Naive thymus-derived CD4-positive, alpha-beta T cell (primary cell): ENCODE data around the gene NACC1. TPM values are rescaled to one million over a fixed set of nuclear protein-coding genes. Genes with fewer than 3 reads are reported as not detected.

Source experiments
- ATAC-seq: fragments of 150-1000 bp; cut with Tn5 transposase; 2 replicates; pipeline ENCODE4 v1.10.0; 2021; ENCODE audit warnings: mild to moderate bottlenecking, moderate library complexity
- CTCF ChIA-PET: fragments of 350-600 bp; sonication (Branson Sonifier 250); formaldehyde crosslinking; loops from one replicate; lab custom pipeline; 2021; ENCODE audit warnings: antibody characterized with exemption; lab: Charles Lee
- POLR2A ChIA-PET: fragments of 350-600 bp; sonication (Branson Sonifier 250); formaldehyde crosslinking; loops from one replicate; lab custom pipeline; 2021; ENCODE audit warnings: antibody characterized with exemption, inconsistent platforms; lab: Charles Lee
- DNase-seq, 9 donors: peaks; one replicate each; pipeline versions ENCODE4 v3.0.0 to v3.0.0-alpha.2; 2020 to 2022; ENCODE audit warnings: mixed read lengths in 1 of 9
- H3K27ac ChIP-seq: one replicate; pipeline ENCODE4 v1.7.0; 2013; ENCODE audit warnings: mild to moderate bottlenecking, low read depth, low read length, moderate library complexity
- H3K27me3 ChIP-seq, 2 donors: one replicate each; pipeline ENCODE4 v1.7.0; 2013; ENCODE audit warnings: low read length in 2 of 2, mild to moderate bottlenecking in 2 of 2, moderate library complexity in 2 of 2; ENCODE audit not compliant: control insufficient read depth in 2 of 2, insufficient read depth in 2 of 2
- H3K36me3 ChIP-seq, 3 experiments: 1 replicate in 2 of 3; 2 replicates in 1 of 3; pipeline ENCODE4 v1.7.0; 2013; ENCODE audit warnings: low read length in 3 of 3, mild to moderate bottlenecking in 3 of 3, moderate library complexity in 1 of 3; ENCODE audit not compliant: insufficient read depth in 3 of 3, control insufficient read depth in 2 of 3
- H3K4me1 ChIP-seq, 2 donors: one replicate each; pipeline ENCODE4 v1.7.0; 2013; ENCODE audit warnings: low read length in 2 of 2, mild to moderate bottlenecking in 2 of 2, moderate library complexity in 1 of 2; ENCODE audit not compliant: control insufficient read depth in 2 of 2, insufficient read depth in 2 of 2
- H3K4me3 ChIP-seq: 2 replicates; pipeline ENCODE4 v1.7.0; 2013; ENCODE audit warnings: mild to moderate bottlenecking, low read length
- H3K9me3 ChIP-seq, 3 experiments: 1 replicate in 2 of 3; 2 replicates in 1 of 3; pipeline ENCODE4 v1.7.0; 2013; ENCODE audit warnings: low read length in 3 of 3; ENCODE audit not compliant: control insufficient read depth in 2 of 3
- H3K27ac Mint-ChIP-seq, 9 donors: one replicate each; pipeline ENCODE4 v1.8.0; 2020 to 2022; ENCODE audit warnings: mixed read lengths in 9 of 9, mild to moderate bottlenecking in 8 of 9, moderate library complexity in 5 of 9, inconsistent platforms in 2 of 9
- H3K27me3 Mint-ChIP-seq, 5 donors: one replicate each; pipeline ENCODE4 v1.8.0; 2021 to 2022; ENCODE audit warnings: mixed read lengths in 5 of 5, mild to moderate bottlenecking in 1 of 5
- H3K36me3 Mint-ChIP-seq, 5 donors: one replicate each; pipeline ENCODE4 v1.8.0; 2020 to 2022; ENCODE audit warnings: mixed read lengths in 5 of 5, mild to moderate bottlenecking in 3 of 5, inconsistent platforms in 1 of 5
- H3K4me1 Mint-ChIP-seq, 7 donors: one replicate each; pipeline ENCODE4 v1.8.0; 2020 to 2022; ENCODE audit warnings: mixed read lengths in 7 of 7, mild to moderate bottlenecking in 3 of 7, inconsistent platforms in 1 of 7
- H3K4me3 Mint-ChIP-seq, 10 donors: one replicate each; pipeline ENCODE4 v1.8.0; 2020 to 2022; ENCODE audit warnings: mild to moderate bottlenecking in 10 of 10, mixed read lengths in 10 of 10, moderate library complexity in 6 of 10, inconsistent platforms in 2 of 10
- H3K9me3 Mint-ChIP-seq, 11 donors: one replicate each; pipeline ENCODE4 v1.8.0; 2020 to 2022; ENCODE audit warnings: mixed read lengths in 11 of 11, mild to moderate bottlenecking in 4 of 11, inconsistent platforms in 1 of 11, moderate library complexity in 1 of 11
- intact Hi-C, 2 donors: fragments of 100-400 bp; cut with micrococcal nuclease; formaldehyde crosslinking; loops; one replicate each; pipeline ENCODE4 v1.15.1; 2023
- polyA plus RNA-seq, 2 donors: library from polyadenylated mRNA; unstranded; fragments of 300-500 nt; fragmentation: Illumina TruSeq; gene quantifications; one replicate each; pipeline ENCODE4 v1.2.3, GENCODE V29; 2021
- total RNA-seq, 6 experiments: library from RNA in 5 of 6; stranded (reverse) in 5 of 6; gene quantifications; 1 replicate in 5 of 6; 2 replicates in 1 of 6; pipeline ENCODE4 v1.2.3 and lab custom pipeline; 2021 to 2026

NACC1 gene
- total and polyA plus RNA-seq, 7 experiments from 2014 or later = 1.7 to 72.7 (median 20.7) TPM

DNA sequence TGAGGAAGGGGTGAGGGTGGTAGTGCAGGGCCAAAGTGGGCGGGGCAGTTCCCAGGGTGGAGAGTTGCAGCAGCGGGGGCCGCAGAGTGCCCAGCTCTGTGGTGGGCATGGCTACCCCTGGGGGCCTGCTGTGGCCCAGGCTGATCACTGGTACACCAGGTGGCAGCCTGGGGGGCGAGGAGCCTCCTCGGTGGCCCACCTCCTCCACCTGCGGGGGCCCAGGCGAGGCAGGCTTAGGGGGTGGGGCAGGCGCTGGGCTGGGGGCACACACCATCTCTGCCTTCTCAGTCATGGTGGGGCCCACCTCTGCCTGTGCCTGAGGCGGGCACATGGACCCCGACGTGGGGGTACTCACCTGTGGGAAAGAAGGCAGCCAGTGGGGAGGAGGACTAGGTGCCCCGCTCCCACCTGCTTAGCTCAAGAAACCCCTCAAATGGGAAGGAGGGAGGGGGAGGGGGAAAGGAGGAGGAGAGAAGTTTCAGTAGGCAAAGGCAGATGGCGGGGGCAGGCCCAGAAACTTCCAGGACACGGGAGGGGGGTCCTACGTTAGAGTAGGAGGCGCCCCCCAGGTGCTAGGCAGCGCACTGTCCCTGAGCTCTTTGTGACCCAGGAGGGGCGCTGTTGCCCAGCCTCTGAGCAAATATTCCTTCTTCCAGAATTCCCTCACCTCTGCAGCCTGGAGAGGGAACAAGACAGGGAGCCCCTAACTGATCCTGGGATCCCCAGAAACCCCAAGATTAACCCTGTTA lies 17.0 kb upstream of the NACC1 start:
- POLR2A ChIA-PET = interaction anchor here (0.5 to 3.5 kb wide), 8 partner anchors 13 to 308 kb away, joined by 3 to 19 read pairs (median 7); partner anchors contain the start of genes NACC1 and TRMT1
- H3K27ac Mint-ChIP-seq = peak overlapping the region in 7 of 9 donors; percentile 21 to 98 (median 76)
- intact Hi-C loops = no loop called here
- H3K4me1 Mint-ChIP-seq = peaks cover 8 to 62% (median 48%) of the 10 kb centered on the region in 7 donors
- CTCF ChIA-PET = interaction anchor here (1.8 kb wide), 1 partner anchor 135 kb away, joined by 4 read pairs; no protein-coding TSS in a partner anchor
- DNase-seq = no peak
- H3K4me1 ChIP-seq = peaks cover 67% of the 10 kb centered on the region in 2 donors
- peaks cover 3 to 22% (median 14%) of the 10 kb centered on the region in 5 donors for H3K27me3 Mint-ChIP-seq
- H3K36me3 Mint-ChIP-seq = peaks cover 0 to 7% (median 0%) of the 10 kb centered on the region in 5 donors
- H3K9me3 Mint-ChIP-seq = peaks cover 0 to 4% (median 0%) of the 10 kb centered on the region in 11 donors
- peak overlapping the region; percentile 71 to 93 (median 84) for H3K4me3 Mint-ChIP-seq
- H3K27ac ChIP-seq = peak overlapping the region; percentile 67
- ATAC-seq = no peak
- no peaks in the 10 kb centered on the region for H3K9me3 ChIP-seq
- H3K27me3 ChIP-seq = peaks cover 0 to 6% of the 10 kb centered on the region in 2 donors
- no peaks in the 10 kb centered on the region for H3K36me3 ChIP-seq
- H3K4me3 ChIP-seq = peak overlapping the region; percentile 63

DNA sequence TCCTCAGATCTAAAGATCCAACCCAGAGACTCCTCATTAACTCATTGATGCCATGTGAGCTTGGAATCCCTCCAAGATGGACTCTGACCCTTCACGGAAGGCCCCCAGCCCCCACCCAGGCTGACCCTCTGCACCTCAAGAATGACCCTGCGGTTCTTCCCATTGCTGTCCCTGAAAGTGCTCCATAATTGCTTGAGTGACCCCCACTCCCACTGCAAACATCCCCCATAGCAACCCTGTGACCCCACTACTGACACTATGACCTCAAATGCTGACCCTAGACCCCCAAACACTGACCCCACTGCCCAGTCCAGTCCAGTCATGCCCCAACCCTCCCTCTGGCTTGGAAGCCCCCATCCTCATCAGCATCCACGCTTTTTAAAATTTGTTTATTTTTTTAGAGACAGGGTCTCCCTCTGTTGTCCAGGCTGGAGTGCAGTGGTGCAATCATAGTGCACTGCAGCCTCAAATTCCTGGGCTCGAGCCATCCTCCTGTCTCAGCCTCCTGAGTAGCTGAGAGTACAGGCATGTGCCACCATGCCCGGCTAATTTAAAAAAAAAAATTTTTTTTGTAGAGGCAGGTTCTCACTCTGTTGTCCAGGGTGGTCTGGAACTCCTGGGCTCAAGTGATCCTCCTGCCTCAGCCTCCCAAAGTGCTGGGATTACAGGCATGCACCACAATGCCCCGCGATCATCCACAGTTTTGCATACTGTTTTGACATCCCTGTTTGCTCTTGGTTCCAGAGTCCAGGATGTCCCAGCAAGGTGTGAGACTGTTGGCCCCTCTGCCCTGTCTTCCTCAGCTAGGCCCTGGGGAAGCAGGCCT lies 16.3 kb upstream of the NACC1 start:
- H3K36me3 Mint-ChIP-seq = peaks cover 0 to 7% (median 0%) of the 10 kb centered on the region in 5 donors
- Histone ChIP-seq H3K4me1 (peaks cover 60 to 62% of the 10 kb centered on the region in 2 donors), H3K4me3 (peak overlapping the region; percentile 63), H3K27me3 (peaks cover 0 to 4% of the 10 kb centered on the region in 2 donors), H3K36me3 (no peaks in the 10 kb centered on the region), H3K9me3 (no peaks in the 10 kb centered on the region), H3K27ac (peak overlapping the region; percentile 67)
- CTCF ChIA-PET = interaction anchor here (1.8 kb wide), 1 partner anchor 136 kb away, joined by 4 read pairs; no protein-coding TSS in a partner anchor
- peaks cover 0 to 18% (median 11%) of the 10 kb centered on the region in 5 donors for H3K27me3 Mint-ChIP-seq
- peak overlapping the region; percentile 71 to 93 (median 80) for H3K4me3 Mint-ChIP-seq
- peaks cover 0 to 4% (median 0%) of the 10 kb centered on the region in 11 donors for H3K9me3 Mint-ChIP-seq
- peaks cover 4 to 57% (median 45%) of the 10 kb centered on the region in 7 donors for H3K4me1 Mint-ChIP-seq
- POLR2A ChIA-PET = interaction anchor here (0.5 to 3.5 kb wide), 5 partner anchors 12 to 65 kb away, joined by 3 to 19 read pairs (median 9); partner anchors contain the start of genes NACC1 and TRMT1
- intact Hi-C loops = no loop called here
- DNase-seq = no peak
- peak overlapping the region; percentile 23 to 90 (median 76) for H3K27ac Mint-ChIP-seq
- ATAC-seq = no peak

DNA sequence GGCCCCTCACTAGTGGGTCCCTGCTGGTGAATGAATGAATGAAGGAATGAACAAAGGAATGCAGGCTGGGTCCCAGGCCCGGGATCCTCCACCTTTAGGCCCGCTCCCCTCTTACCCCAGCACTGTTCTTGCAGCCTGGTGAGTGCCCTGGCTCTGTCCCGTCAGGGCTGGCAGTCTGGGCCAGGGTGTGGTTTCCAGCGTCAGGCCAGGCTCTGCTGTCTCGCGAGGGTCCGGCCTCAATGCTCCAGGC lies 15.7 kb upstream of the NACC1 start:
- Histone ChIP-seq H3K9me3 (no peaks in the 10 kb centered on the region), H3K36me3 (no peaks in the 10 kb centered on the region), H3K4me3 (peak overlapping the region; percentile 63), H3K27me3 (no peaks in the 10 kb centered on the region), H3K4me1 (peaks cover 54 to 56% of the 10 kb centered on the region in 2 donors), H3K27ac (peak overlapping the region; percentile 67)
- no peak for ATAC-seq
- Mint-ChIP-seq H3K36me3 (peaks cover 0 to 7% (median 0%) of the 10 kb centered on the region in 5 donors), H3K4me1 (peaks cover 4 to 52% (median 42%) of the 10 kb centered on the region in 7 donors), H3K27ac (peak overlapping the region in 7 of 9 donors; percentile 40 to 90 (median 76)), H3K9me3 (peaks cover 0 to 4% (median 0%) of the 10 kb centered on the region in 11 donors), H3K4me3 (peak overlapping the region; percentile 65 to 93 (median 80)), H3K27me3 (peaks cover 0 to 14% (median 6%) of the 10 kb centered on the region in 5 donors)
- intact Hi-C loops = no loop called here
- POLR2A ChIA-PET = interaction anchor here (2.0 to 3.5 kb wide), 3 partner anchors 13 to 50 kb away, joined by 9 to 19 read pairs (median 12); partner anchors contain the start of genes NACC1 and TRMT1
- CTCF ChIA-PET = no interaction called here
- no peak for DNase-seq

DNA sequence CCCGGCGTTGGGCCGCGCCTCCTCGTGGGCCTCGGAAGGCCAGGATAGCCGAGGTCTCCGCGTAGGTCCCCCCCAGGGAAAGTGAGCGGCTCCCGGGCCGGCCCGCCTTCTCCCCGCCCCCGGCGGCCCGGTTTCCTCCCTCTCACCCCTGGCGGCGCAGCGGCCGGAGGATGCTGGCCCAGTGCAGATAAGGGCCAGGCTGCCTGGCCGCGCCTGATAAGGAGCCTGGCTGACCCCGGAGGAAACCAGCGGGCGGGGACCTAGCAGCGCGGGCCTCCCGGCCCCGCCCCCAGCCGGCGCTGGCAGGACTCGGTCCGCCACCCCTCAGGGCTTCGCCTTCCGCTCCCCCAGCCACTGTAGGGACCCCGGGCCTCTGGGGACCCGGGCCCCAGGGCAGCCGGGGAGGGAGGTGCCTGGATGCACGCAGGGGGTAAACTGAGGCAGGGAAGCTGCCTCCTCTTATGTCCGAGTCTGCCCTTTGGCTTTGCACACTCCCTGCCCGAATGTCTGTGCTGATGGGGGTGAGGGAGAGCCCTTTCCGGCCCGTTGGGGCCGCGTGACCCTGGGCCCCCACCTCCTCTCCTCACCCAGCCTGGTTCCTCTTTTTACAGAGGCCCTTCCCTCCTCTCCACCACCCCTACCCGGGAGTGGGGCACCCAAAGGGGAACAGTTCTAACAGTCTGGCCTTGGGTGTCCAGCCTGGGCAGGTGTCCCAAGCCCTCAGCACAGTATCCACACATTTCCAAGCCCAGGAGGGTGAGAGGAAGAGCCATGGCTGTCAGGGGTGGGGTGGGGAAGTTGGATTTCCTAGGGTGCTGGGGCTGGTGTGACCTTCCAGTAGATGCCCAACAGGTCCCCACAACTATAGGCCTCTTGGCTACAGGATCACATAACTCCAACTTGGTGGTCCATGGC lies 15.1 kb upstream of the NACC1 start, which contains the start of gene LYL1:
Gene LYL1, minus strand, starts transcription at position 193 of the 915 bp plus-strand sequence. CDS start 1,687 bp downstream, outside the sequence.
- H3K4me3 ChIP-seq = peak within 1 kb of the TSS; percentile 63
- H3K36me3 Mint-ChIP-seq = peaks cover 0 to 10% (median 0%) of the 10 kb centered on the region in 5 donors
- peak within 1 kb of the TSS; percentile 67 for H3K27ac ChIP-seq
- peaks cover 0 to 10% (median 6%) of the 10 kb centered on the region in 5 donors for H3K27me3 Mint-ChIP-seq
- H3K4me1 ChIP-seq = peaks cover 53 to 56% of the 10 kb centered on the region in 2 donors
- H3K9me3 Mint-ChIP-seq = peaks cover 0 to 4% (median 0%) of the 10 kb centered on the region in 11 donors
- no peaks in the 10 kb centered on the region for H3K27me3 ChIP-seq
- H3K27ac Mint-ChIP-seq = peak within 1 kb of the TSS; percentile 40 to 90 (median 78)
- intact Hi-C loops = no loop called here
- ATAC-seq = peak; percentile 57
- no peaks in the 10 kb centered on the region for H3K36me3 ChIP-seq
- peaks cover 4 to 49% (median 38%) of the 10 kb centered on the region in 7 donors for H3K4me1 Mint-ChIP-seq
- DNase-seq = peak in 3 of 9 donors; percentile 23 to 44 (median 36)
- H3K4me3 Mint-ChIP-seq = peak within 1 kb of the TSS; percentile 74 to 94 (median 82)
- no peaks in the 10 kb centered on the region for H3K9me3 ChIP-seq
- ChIA-PET CTCF (interaction anchor here (2.1 kb wide), 1 partner anchor 47 kb away, joined by 6 read pairs; no protein-coding TSS in a partner anchor), POLR2A (interaction anchor here (1.1 to 3.4 kb wide), 4 partner anchors 13 to 165 kb away, joined by 3 to 53 read pairs (median 26); partner anchors contain the start of genes CALR, IER2, NACC1 and STX10)

DNA sequence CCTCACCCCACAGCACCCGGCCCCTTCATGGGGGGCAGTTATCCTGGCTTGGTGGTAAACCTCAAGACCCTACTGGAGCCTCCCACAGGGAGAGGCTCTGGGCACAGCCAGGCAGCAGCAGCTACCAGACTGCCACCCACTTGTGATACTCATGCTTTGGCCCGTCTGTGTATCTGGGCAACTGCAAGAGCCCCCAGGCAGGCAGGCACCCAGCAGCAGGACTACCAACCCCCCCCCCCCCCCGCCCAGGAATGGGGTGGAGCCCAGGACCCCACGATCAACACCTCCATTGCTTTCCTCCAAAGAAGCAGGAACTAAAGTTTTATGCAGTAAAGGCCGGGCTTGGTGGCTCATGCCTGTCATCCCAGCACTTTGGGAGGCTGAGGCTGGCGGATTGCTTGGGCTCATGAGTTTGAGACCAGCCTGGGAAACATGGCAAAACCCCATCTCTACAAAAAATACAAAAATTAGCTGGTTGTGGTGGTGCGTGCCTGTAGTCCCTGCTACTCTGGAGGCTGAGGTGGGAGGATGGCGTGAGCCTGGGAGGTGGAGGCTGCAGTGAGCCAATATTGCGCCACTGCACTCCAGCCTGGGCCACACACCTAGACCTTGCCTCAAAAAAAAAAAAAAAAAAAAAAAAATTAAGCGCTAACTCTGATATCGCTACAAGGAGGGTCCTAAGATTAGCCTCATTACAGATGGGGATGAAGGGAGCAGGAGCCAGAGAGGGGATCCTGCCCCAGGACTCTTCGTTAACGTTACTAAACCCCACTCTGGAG lies 14.3 kb upstream of the NACC1 start:
- H3K4me1 ChIP-seq = peaks cover 50 to 53% of the 10 kb centered on the region in 2 donors
- CTCF ChIA-PET = interaction anchor here (0.6 to 3.3 kb wide), 10 partner anchors 8 to 169 kb away, joined by 3 to 19 read pairs (median 4); partner anchors contain the start of genes NACC1 and TRMT1
- H3K27ac ChIP-seq = peak overlapping the region; percentile 74
- no peak for ATAC-seq
- DNase-seq = no peak
- peak overlapping the region in 5 of 9 donors; percentile 5 to 94 (median 53) for H3K27ac Mint-ChIP-seq
- peak overlapping the region; percentile 80 to 97 (median 93) for H3K4me3 Mint-ChIP-seq
- H3K27me3 ChIP-seq = no peaks in the 10 kb centered on the region
- H3K36me3 Mint-ChIP-seq = peaks cover 0 to 8% (median 0%) of the 10 kb centered on the region in 5 donors
- H3K36me3 ChIP-seq = peaks cover 0 to under 1% (median 0%) of the 10 kb centered on the region in 3 experiments
- POLR2A ChIA-PET = interaction anchor here (0.6 to 3.4 kb wide), 9 partner anchors 8 to 213 kb away, joined by 3 to 53 read pairs (median 6); partner anchors contain the start of genes CALR, GCDH, IER2 and NACC1
- peaks cover 0 to 4% (median 0%) of the 10 kb centered on the region in 11 donors for H3K9me3 Mint-ChIP-seq
- H3K4me3 ChIP-seq = peak overlapping the region; percentile 82
- peaks cover 0 to 3% (median 0%) of the 10 kb centered on the region in 5 donors for H3K27me3 Mint-ChIP-seq
- intact Hi-C loops = loop anchor here (1.0 kb wide), 5 partner anchors 9 to 159 kb away; partner anchors contain the start of genes IER2 (in 1 of the 2), NACC1 (in 1 of the 2), STX10 (in 1 of the 2) and TRMT1 (in 1 of the 2)
- peaks cover 4 to 42% (median 31%) of the 10 kb centered on the region in 7 donors for H3K4me1 Mint-ChIP-seq
- no peaks in the 10 kb centered on the region for H3K9me3 ChIP-seq
